PC-9 (cell line): ENCODE measurements around the gene OTULINL.

Experiments
- EZH2 ChIP-seq: fragments of 200-600 bp; sonication (generic); IDR thresholded peaks from 2 replicates; pipeline ENCODE4 v1.8.0; 2017; ENCODE audit warnings: antibody characterized with exemption, low read depth
- TF ChIP-seq, protein P1 (sequence below): fragments of 200-600 bp; sonication (generic); conservative IDR thresholded peaks from 2 replicates; pipeline ENCODE4 v1.6.1; 2017; ENCODE audit warnings: mixed run types, antibody characterized with exemption, mild to moderate bottlenecking, moderate library complexity

DNA sequence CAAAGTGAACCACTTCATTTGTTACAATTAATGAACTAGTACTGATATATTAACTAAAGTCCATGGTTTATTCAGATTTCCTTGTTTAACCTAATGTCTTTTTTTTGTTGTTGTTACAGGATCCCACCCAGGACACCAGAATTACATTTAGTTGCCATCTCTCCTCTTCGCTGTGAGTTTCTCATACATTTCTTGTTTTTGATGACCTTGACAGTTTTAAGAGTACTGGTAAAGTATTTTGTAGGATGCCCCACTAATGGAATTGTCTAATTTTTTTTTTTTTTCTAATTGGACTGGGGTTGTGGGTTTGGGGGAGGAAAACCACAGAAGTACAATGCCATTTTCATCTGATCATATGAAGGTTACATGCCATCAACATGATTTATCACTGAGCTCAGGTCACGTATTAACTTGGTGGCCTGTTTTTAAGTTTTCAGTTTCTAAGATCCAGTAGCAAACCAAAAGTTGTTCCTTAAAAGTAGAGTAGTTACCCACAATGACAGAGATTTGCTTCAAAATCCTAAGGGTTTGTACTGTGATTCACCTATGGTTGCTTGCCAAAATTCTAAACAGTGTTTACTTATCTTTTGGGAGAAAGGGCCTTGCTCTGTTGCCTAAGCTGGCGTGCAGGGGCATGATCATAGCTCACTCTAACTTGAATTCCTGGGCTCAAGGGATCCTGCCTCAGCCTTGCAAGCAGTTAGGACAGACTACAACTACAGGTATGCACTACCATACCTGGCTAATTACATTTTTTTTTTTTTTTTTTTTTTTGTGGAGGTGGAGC is 78.4 kb downstream of the OTULINL start:
- TF ChIP-seq, protein P1, sequence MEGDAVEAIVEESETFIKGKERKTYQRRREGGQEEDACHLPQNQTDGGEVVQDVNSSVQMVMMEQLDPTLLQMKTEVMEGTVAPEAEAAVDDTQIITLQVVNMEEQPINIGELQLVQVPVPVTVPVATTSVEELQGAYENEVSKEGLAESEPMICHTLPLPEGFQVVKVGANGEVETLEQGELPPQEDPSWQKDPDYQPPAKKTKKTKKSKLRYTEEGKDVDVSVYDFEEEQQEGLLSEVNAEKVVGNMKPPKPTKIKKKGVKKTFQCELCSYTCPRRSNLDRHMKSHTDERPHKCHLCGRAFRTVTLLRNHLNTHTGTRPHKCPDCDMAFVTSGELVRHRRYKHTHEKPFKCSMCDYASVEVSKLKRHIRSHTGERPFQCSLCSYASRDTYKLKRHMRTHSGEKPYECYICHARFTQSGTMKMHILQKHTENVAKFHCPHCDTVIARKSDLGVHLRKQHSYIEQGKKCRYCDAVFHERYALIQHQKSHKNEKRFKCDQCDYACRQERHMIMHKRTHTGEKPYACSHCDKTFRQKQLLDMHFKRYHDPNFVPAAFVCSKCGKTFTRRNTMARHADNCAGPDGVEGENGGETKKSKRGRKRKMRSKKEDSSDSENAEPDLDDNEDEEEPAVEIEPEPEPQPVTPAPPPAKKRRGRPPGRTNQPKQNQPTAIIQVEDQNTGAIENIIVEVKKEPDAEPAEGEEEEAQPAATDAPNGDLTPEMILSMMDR = no peak
- TF ChIP-seq EZH2 = no peak
